Adipocyte (in vitro differentiated cells): ENCODE data around the gene ROBO1.
"Not testable (repeated sequence)": the region's sequence is repeated elsewhere in the genome, so short reads cannot be mapped to it uniquely, and the experiment has no call there.

Experiments
- DNase-seq: peaks from one replicate; pipeline ENCODE4 v3.0.0-alpha.2; 2015; ENCODE audit warnings: low read depth
- H3K27me3 ChIP-seq: replicated peaks from 2 replicates; pipeline ENCODE4 v1.7.0; 2013; ENCODE audit warnings: mild to moderate bottlenecking, low read length, moderate library complexity; ENCODE audit not compliant: control insufficient read depth, insufficient read depth
- H3K36me3 ChIP-seq: 2 replicates; pipeline ENCODE4 v1.7.0; 2013; ENCODE audit warnings: low read length, mild to moderate bottlenecking, moderate library complexity; ENCODE audit not compliant: control insufficient read depth, insufficient read depth, severe bottlenecking
- H3K4me1 ChIP-seq: 2 replicates; pipeline ENCODE4 v1.7.0; 2013; ENCODE audit warnings: mild to moderate bottlenecking, low read length, moderate library complexity; ENCODE audit not compliant: control insufficient read depth, insufficient read depth
- H3K4me3 ChIP-seq: 2 replicates; pipeline ENCODE4 v1.7.0; 2013; ENCODE audit warnings: mild to moderate bottlenecking, low read length, moderate library complexity
- H3K9ac ChIP-seq: 2 replicates; pipeline ENCODE4 v1.7.0; 2013; ENCODE audit warnings: mild to moderate bottlenecking, low read length, moderate library complexity
- H3K9me3 ChIP-seq: 2 replicates; pipeline ENCODE4 v1.7.0; 2013; ENCODE audit warnings: mild to moderate bottlenecking, low read length, moderate library complexity; ENCODE audit not compliant: control insufficient read depth

The ROBO1 gene

DNA sequence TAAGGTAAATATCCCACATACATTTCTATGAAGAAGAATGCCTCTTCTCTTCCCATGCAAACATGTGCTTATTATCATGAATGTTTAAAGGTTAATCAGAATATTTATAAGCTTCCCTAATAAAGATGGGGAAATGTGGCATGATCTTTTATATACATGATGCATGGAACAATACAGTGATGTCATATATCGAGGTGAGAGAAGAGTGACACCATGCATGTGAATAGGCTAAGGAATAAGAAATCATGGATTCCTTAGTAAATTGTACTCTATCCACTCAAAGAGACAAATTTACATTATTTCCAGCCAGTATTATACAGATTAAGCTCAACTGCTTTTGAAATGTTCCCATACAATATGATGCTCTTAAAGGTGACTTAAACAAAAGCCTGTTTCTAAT, 1035.3 kb downstream of the ROBO1 start:
- H3K4me1 ChIP-seq = peaks cover 35% of the 10 kb centered on the region
- H3K9ac ChIP-seq = no peak overlapping the region
- no peaks in the 10 kb centered on the region for H3K27me3 ChIP-seq
- H3K9me3 ChIP-seq = no peaks in the 10 kb centered on the region
- no peaks in the 10 kb centered on the region for H3K36me3 ChIP-seq
- no peak for DNase-seq
- no peak overlapping the region for H3K4me3 ChIP-seq

DNA sequence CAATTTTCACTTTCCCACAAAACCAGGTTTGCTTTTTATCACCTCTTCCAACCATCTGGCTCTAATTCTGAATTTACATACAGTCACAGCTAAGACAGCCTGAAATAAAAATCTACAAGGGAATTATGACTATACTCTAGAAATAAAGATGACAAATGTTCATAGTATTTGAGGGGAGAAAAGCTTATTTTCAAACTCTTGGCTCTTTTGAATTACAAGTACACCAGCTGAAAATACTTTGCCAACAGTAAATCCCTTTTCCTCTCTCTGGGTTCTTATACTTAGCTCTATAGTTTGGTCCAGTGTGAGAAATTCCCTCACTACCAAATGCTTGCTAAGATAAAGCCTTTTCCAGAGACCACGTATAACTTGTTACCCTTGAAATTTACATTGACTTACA, 1037.9 kb downstream of the ROBO1 start:
- H3K27me3 ChIP-seq = no peaks in the 10 kb centered on the region
- no peaks in the 10 kb centered on the region for H3K9me3 ChIP-seq
- DNase-seq = peak; percentile 23
- no peak overlapping the region for H3K4me3 ChIP-seq
- H3K36me3 ChIP-seq = no peaks in the 10 kb centered on the region
- no peak overlapping the region for H3K9ac ChIP-seq
- H3K4me1 ChIP-seq = peaks cover 21% of the 10 kb centered on the region

DNA sequence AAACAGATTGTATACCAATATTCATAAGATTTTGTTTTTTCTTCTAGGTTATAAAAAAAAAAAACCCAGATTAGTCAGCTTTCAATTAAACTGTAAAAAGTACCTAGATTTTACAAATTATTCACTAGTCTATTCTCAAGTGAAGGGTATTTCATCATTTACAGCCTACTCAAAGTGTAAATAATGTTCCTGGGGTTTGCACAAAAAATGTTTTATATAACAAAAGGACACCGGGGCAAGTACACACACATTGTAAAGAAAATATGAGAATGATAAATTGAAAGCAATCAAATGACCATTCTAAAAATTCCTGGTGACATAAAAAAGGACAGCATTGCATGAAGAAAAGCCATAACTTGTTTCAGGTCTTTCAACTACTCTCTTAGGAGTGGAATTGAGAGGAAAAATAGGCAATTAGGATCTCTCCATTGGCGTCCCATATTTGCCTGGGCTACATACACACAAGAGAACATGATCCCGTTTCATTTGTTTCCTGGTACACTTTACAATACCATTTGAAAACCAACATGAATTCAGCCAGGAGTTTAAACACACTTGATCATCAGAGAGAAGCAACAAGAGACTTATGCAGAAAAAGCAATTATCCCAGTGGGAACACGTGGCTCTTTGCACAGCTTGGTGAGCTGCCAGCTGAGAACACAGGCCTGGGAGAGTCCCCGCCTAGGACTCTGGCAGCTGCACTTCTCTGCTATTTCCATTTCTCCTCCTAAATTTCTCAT, 1039.2 kb downstream of the ROBO1 start:
- Histone ChIP-seq H3K4me1 (peaks cover 15% of the 10 kb centered on the region), H3K27me3 (no peaks in the 10 kb centered on the region)

DNA sequence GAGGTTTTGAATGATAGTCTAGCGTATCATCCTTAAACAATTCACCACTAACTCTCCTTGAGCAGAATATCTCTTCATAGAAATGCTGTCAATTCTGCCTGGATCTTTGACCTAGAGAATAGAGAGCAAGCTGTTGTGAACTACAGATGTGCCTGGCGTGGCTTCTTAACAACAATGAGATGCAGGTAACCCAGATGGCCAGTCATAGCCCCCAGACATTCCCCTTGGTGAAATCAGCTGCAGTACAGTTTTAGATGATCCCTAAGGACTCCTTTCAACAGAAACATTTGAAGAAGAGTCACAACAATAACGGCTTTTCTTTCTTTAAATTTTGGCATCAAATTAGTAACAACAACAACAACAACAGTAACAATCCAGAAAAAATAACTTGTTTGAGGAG, 1041.3 kb downstream of the ROBO1 start:
- no peak overlapping the region for H3K4me3 ChIP-seq
- no peak for DNase-seq
- no peak overlapping the region for H3K9ac ChIP-seq
- H3K27me3 ChIP-seq = no peaks in the 10 kb centered on the region
- H3K36me3 ChIP-seq = no peaks in the 10 kb centered on the region
- H3K9me3 ChIP-seq = no peaks in the 10 kb centered on the region
- peaks cover 15% of the 10 kb centered on the region for H3K4me1 ChIP-seq

More for the DNA sequence above, 1039.2 kb downstream of the ROBO1 start:
- Histone ChIP-seq H3K9ac (peak overlapping the region; percentile 6), H3K9me3 (no peaks in the 10 kb centered on the region), H3K4me3 (peak overlapping the region; percentile 60), H3K36me3 (no peaks in the 10 kb centered on the region)
- peak; percentile 74 for DNase-seq

DNA sequence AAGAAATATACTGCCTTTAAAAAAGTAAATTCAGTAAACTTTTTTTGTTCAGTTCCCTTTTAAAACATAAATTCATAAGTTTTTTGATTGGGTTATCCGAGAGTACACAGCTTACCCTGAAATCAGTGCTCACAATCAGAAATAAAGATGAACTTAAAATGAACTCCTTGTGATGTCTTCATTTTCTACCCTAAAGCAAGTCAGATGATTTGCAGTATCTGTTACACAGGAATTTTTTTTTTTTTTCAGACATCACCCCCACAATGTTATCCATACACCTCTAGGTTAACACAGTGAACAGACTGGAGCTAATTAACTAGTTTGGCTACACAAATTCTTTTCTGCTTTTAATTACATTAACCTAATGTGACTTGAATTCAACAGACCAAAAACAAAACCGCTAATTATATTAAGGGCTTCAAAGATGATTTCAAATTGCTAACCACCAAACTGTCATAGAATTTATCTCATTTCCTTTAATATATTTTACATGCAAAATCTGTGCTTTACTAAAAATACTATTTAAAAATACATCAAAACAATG, 1042.0 kb downstream of the ROBO1 start:
- Histone ChIP-seq H3K36me3 (no peaks in the 10 kb centered on the region), H3K9me3 (no peaks in the 10 kb centered on the region), H3K9ac (no peak overlapping the region), H3K27me3 (no peaks in the 10 kb centered on the region), H3K4me1 (peaks cover 15% of the 10 kb centered on the region), H3K4me3 (no peak overlapping the region)
- peak; percentile 32 for DNase-seq

DNA sequence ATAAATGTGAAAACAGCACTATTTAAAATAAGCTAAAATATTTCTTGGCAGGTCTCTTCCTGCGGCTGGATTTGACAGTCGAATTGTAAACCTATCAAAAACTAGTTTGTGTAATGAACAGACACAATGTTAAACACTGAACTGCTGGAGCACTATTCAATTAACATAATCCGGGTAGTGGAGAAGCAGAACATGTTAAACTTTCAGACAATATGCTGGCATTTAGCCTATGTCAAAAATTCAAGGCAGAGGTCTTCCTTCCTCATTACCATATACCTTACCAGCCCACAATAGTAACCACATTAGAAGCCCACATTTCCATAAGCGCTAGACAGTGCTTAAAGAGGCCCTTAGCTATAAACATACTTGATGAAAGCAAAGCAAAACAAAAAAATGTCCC, 1042.9 kb downstream of the ROBO1 start:
- Histone ChIP-seq H3K9ac (no peak overlapping the region), H3K9me3 (no peaks in the 10 kb centered on the region), H3K4me3 (no peak overlapping the region), H3K27me3 (no peaks in the 10 kb centered on the region), H3K36me3 (no peaks in the 10 kb centered on the region), H3K4me1 (peaks cover 15% of the 10 kb centered on the region)
- DNase-seq = peak; percentile 29

DNA sequence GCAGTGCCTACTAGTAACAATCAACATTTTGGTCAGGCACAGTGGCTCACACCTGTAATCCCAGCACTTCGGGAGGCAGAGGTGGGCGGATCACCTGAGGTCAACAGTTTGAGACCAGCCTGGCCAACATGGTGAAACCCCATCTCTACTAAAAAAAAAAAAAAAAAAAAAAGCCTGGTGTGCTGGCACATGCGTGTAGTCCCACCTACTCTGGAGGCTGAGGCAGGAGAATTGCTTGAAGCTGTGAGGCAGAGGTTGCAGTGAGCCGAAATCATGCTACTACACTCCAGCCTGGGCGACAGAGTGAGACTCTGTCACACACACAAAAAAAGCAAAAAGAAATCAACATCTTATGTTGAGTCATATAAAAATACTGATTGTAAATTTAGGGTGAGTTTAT, 1043.4 kb downstream of the ROBO1 start:
- not testable (repeated sequence) for H3K36me3 ChIP-seq, H3K9me3 ChIP-seq, H3K27me3 ChIP-seq, H3K4me3 ChIP-seq, H3K9ac ChIP-seq, DNase-seq
- peaks cover 15% of the 10 kb centered on the region for H3K4me1 ChIP-seq

DNA sequence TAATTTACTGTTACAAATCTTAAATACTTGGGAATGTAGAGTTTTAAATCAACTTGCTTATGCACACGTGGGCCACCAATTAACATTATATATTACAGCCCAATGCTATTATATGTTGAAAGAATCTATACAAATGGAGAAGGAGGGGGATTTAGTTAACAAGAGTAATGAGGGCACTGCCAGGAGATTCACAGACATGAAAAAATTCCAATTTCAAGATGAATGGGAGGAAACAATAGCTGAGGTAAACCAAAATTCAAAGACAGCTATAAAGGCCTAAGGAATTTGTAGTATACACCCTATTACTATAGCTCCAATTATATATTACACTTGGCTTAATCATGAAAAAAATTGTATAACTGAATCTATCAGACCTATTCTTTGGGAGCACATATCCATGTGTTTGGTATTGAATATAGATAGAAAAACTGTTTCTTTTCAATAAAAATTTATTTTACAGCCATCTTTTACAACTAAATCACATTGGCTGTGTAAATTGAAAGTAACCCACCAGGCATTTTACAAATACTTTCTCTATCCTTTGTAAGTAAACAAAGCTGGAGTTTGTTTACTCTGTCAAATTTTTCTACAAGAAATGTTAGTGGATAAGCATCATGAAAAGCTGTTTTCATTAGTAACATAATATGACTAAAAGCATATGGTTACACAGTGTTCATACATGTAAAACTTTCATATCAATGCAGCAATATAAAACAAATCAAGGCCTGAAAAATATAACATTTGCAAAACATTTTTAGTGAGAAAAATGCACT, 1045.8 kb downstream of the ROBO1 start:
- no peaks in the 10 kb centered on the region for H3K9me3 ChIP-seq
- no peaks in the 10 kb centered on the region for H3K36me3 ChIP-seq
- peak; percentile 52 for DNase-seq
- no peaks in the 10 kb centered on the region for H3K4me1 ChIP-seq
- H3K9ac ChIP-seq = no peak overlapping the region
- no peaks in the 10 kb centered on the region for H3K27me3 ChIP-seq
- H3K4me3 ChIP-seq = no peak overlapping the region

DNA sequence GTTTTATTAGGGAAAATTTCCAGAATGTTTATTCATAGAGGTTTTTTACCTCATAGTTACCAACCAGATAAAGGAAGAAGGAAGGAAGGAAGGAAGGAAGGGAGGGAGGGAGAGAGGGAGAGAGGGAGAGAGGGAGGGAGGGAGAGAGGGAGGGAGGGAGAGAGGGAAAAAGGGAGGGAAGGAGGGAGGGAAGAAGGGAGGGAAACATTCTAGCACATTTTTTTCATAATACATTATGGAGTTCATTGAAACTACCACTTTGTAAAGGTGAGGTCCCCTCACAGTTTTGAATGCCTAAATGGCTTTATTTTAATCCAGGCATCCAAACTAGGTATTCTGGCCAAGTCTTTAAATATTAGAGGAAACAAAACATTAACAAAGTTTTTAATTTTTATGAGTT, 1049.1 kb downstream of the ROBO1 start:
- Histone ChIP-seq H3K4me1 (no peaks in the 10 kb centered on the region), H3K36me3 (peaks cover 4% of the 10 kb centered on the region), H3K9ac (no peak overlapping the region), H3K27me3 (no peaks in the 10 kb centered on the region), H3K4me3 (no peak overlapping the region), H3K9me3 (no peaks in the 10 kb centered on the region)
- DNase-seq = no peak

DNA sequence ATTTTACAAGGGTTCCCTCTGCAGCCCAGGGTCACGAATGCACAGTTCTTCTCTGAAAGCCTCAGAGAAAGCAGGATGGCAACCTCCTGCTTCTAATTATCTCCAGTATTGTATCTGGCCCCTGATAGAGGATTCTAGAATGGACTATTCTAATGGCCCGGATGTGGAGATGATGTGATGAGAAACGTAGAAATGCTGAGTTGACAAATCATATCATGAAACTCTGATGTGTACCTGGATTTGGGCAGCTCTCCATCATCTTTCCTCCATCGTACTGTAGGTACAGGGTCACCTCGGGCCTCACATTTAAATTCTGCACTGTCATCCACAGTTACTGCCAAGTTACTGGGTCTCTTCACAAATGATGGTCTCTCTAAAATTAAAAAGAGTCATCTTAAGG, 1050.8 kb downstream of the ROBO1 start:
- H3K4me1 ChIP-seq = no peaks in the 10 kb centered on the region
- peaks cover 7% of the 10 kb centered on the region for H3K36me3 ChIP-seq
- H3K9ac ChIP-seq = no peak overlapping the region

DNA sequence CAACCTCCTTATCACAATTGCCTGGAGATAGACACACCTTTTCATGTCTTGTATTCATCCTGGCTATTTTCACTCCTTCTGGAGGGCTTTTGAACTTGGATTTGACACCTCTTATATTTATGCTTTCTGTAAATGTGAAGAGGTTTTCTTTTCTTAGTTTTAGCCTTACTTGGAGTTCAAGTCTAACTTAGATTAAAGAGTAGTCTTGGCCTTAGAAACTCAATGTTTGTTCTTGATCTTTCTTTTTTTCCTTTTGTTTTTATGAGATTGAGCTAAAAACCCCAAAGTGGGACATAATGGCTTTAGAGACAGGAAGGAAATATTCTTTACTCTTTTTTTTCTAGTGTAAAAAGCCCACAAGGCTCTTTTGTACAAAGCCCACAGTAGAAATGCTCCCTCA, 1054.9 kb downstream of the ROBO1 start:
- Histone ChIP-seq H3K9ac (no peak overlapping the region), H3K4me3 (no peak overlapping the region), H3K27me3 (no peaks in the 10 kb centered on the region), H3K9me3 (no peaks in the 10 kb centered on the region), H3K36me3 (peaks cover 7% of the 10 kb centered on the region), H3K4me1 (no peaks in the 10 kb centered on the region)
- no peak for DNase-seq

More for the DNA sequence above, 1050.8 kb downstream of the ROBO1 start:
- H3K27me3 ChIP-seq = no peaks in the 10 kb centered on the region
- no peak for DNase-seq
- H3K4me3 ChIP-seq = no peak overlapping the region
- no peaks in the 10 kb centered on the region for H3K9me3 ChIP-seq
